ENCODE measurements around the gene SESN1. TPM values are rescaled to one million over a fixed set of nuclear protein-coding genes. Genes with fewer than 3 reads are reported as not detected.

Gene SESN1
- total RNA-seq, 1 donor from 2014 or later, result 58.9 TPM

- no peaks in the 10 kb centered on the region for H3K9me3 ChIP-seq
- TF ChIP-seq POLR2A (IDR thresholded peaks at IDR 0.05) (no peak), POLR2AphosphoS5 (IDR thresholded peaks at IDR 0.05; ENCODE audit: insufficient read depth in 1 of 2, low read depth in 1 of 2) (no peak)
- TF ChIP-seq, protein P1, sequence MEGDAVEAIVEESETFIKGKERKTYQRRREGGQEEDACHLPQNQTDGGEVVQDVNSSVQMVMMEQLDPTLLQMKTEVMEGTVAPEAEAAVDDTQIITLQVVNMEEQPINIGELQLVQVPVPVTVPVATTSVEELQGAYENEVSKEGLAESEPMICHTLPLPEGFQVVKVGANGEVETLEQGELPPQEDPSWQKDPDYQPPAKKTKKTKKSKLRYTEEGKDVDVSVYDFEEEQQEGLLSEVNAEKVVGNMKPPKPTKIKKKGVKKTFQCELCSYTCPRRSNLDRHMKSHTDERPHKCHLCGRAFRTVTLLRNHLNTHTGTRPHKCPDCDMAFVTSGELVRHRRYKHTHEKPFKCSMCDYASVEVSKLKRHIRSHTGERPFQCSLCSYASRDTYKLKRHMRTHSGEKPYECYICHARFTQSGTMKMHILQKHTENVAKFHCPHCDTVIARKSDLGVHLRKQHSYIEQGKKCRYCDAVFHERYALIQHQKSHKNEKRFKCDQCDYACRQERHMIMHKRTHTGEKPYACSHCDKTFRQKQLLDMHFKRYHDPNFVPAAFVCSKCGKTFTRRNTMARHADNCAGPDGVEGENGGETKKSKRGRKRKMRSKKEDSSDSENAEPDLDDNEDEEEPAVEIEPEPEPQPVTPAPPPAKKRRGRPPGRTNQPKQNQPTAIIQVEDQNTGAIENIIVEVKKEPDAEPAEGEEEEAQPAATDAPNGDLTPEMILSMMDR (IDR thresholded peaks at IDR 0.05), result no peak
- H3K36me3 ChIP-seq, result no peaks in the 10 kb centered on the region
- H3K27ac ChIP-seq, result peak overlapping the region; percentile 97
- peak overlapping the region; percentile 97 to 98 for H3K4me3 ChIP-seq
- peaks cover 45% of the 10 kb centered on the region for H3K4me1 ChIP-seq
- DNase-seq (ENCODE audit: extremely low spot score in 2 of 2), result no peak
- intact Hi-C loops (cut with DNase I), result loop anchor here (10.0 kb wide), 1 partner anchor 65 kb away; no protein-coding TSS in a partner anchor
- H3K27me3 ChIP-seq, result no peaks in the 10 kb centered on the region
Measured at GRCh38 chr6:109009962-109010704, 84.5 kb downstream of the SESN1 start.

DNA sequence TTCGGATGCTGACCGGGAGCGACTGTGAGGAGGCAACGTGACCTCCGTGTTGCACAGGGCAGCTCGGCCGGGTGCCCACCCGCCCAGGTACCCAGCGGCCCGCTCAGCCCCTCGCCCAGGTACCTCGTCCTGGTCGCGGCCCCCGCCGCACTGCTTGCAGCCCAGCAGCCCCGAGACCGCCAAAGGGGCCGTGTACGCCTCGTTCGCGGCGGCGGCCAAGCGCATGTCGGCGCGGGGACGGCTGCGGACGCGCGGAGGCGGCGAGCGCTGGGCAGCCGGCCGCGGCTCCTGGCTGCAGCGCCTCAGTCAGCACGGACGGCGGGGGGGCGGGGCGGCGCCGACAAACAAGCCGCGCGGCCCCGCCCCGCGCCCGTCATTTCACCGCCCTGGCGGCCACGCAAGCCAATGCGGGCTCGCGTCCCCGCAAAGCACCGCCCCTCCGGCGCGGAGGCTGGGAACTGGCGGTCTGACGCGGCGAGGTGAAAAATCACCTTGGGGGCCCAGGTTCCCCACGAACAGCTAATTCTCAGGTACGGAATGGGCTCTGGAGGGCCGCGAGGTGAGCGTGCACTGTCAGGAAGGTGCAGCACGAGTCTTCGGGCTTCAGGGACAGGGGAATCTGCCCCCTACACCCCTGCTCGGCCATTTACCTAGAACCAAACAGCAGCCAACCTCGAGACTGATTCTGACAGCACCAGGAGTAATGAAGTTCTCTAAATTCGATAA is 85.2 kb downstream of the SESN1 start:
- Histone ChIP-seq H3K4me3 (peak overlapping the region; percentile 97 to 98), H3K27me3 (no peaks in the 10 kb centered on the region), H3K27ac (peak overlapping the region; percentile 97), H3K36me3 (no peaks in the 10 kb centered on the region), H3K9me3 (no peaks in the 10 kb centered on the region), H3K4me1 (peaks cover 44% of the 10 kb centered on the region)
- DNase-seq (ENCODE audit: extremely low spot score in 2 of 2), result peak in 1 of 2 donors; percentile 92
- intact Hi-C loops (cut with DNase I), result loop anchor here (10.0 kb wide), 1 partner anchor 65 kb away; no protein-coding TSS in a partner anchor
- TF ChIP-seq POLR2AphosphoS5 (IDR thresholded peaks at IDR 0.05; ENCODE audit: insufficient read depth in 1 of 2, low read depth in 1 of 2), result peak; percentile 54 to 92
- TF ChIP-seq, protein P1 (IDR thresholded peaks at IDR 0.05), result peak in 1 of 3 experiments; percentile 34
- TF ChIP-seq POLR2A (IDR thresholded peaks at IDR 0.05), result peak in 1 of 2 donors; percentile 80

- Histone ChIP-seq H3K27me3 (no peaks in the 10 kb centered on the region), H3K9me3 (no peaks in the 10 kb centered on the region), H3K4me1 (peaks cover 43% of the 10 kb centered on the region), H3K4me3 (peak overlapping the region; percentile 97 to 98), H3K36me3 (no peaks in the 10 kb centered on the region), H3K27ac (peak overlapping the region; percentile 97)
- intact Hi-C loops (cut with DNase I), result loop anchor here (10.0 kb wide), 1 partner anchor 64 kb away; no protein-coding TSS in a partner anchor
- TF ChIP-seq POLR2AphosphoS5 (IDR thresholded peaks at IDR 0.05; ENCODE audit: insufficient read depth in 1 of 2, low read depth in 1 of 2), result peak in 1 of 2 donors; percentile 46
- TF ChIP-seq, protein P1 (IDR thresholded peaks at IDR 0.05), result no peak
- no peak for TF ChIP-seq POLR2A (IDR thresholded peaks at IDR 0.05)
- peak in 1 of 2 donors; percentile 88 for DNase-seq (ENCODE audit: extremely low spot score in 2 of 2)
Measured at GRCh38 chr6:109008537-109009235, 86.0 kb downstream of the SESN1 start.

GRCh38 chr6:109008054-109008453 is 86.6 kb downstream of the SESN1 start:
- Histone ChIP-seq H3K9me3 (no peaks in the 10 kb centered on the region), H3K4me3 (peak overlapping the region; percentile 97 to 98), H3K27ac (peak overlapping the region; percentile 97), H3K27me3 (no peaks in the 10 kb centered on the region), H3K4me1 (peaks cover 49% of the 10 kb centered on the region), H3K36me3 (no peaks in the 10 kb centered on the region)
- no peak for DNase-seq (ENCODE audit: extremely low spot score in 2 of 2)
- intact Hi-C loops (cut with DNase I), result loop anchor here (10.0 kb wide), 1 partner anchor 63 kb away; no protein-coding TSS in a partner anchor
- TF ChIP-seq POLR2AphosphoS5 (IDR thresholded peaks at IDR 0.05; ENCODE audit: insufficient read depth in 1 of 2, low read depth in 1 of 2) (no peak), POLR2A (IDR thresholded peaks at IDR 0.05) (no peak)
- TF ChIP-seq, protein P1 (IDR thresholded peaks at IDR 0.05), result no peak

All from vagina (tissue), 2 donors.